Ramos (cell line): ENCODE measurements around the gene TREM1.
"Not testable (repeated sequence)": the region's sequence is repeated elsewhere in the genome, so short reads cannot be mapped to it uniquely, and the experiment has no call there.

ENCODE experiments used
- in situ Hi-C: fragments of 300-500 bp; cut with MboI; formaldehyde crosslinking; loops from one replicate; pipeline ENCODE4 v1.14.3; 2022; ENCODE audit warnings: low sequenced_read_pairs; ENCODE audit not compliant: unreplicated experiment

TREM1 gene

GRCh38 chr6:41266541-41266940, 19.9 kb downstream of the TREM1 start:
- in situ Hi-C loops = no loop called here

- in situ Hi-C loops = no loop called here
Measured at GRCh38 chr6:41263267-41263666, 23.2 kb downstream of the TREM1 start.

GRCh38 chr6:41262401-41262800, 24.1 kb downstream of the TREM1 start:
- in situ Hi-C loops = no loop called here

- in situ Hi-C loops = no loop called here
Measured at GRCh38 chr6:41258196-41258493, 28.3 kb downstream of the TREM1 start.

- in situ Hi-C loops = no loop called here
Measured at GRCh38 chr6:41257369-41258195, 28.9 kb downstream of the TREM1 start.

- in situ Hi-C loops = no loop called here
Measured at GRCh38 chr6:41256383-41256782, 30.1 kb downstream of the TREM1 start.

GRCh38 chr6:41255638-41256246, 30.7 kb downstream of the TREM1 start:
- in situ Hi-C loops = no loop called here

GRCh38 chr6:41255110-41255509, 31.4 kb downstream of the TREM1 start:
- in situ Hi-C loops = no loop called here

- in situ Hi-C loops = no loop called here
Measured at GRCh38 chr6:41252401-41253169, 33.9 kb downstream of the TREM1 start.

GRCh38 chr6:41247882-41248705, 38.4 kb downstream of the TREM1 start:
- in situ Hi-C loops = no loop called here

GRCh38 chr6:41247288-41247865, 39.1 kb downstream of the TREM1 start:
- in situ Hi-C loops = no loop called here

- in situ Hi-C loops = not testable (repeated sequence)
Measured at GRCh38 chr6:41246529-41246928, 40.0 kb downstream of the TREM1 start.

GRCh38 chr6:41239467-41240159, 46.9 kb downstream of the TREM1 start:
- in situ Hi-C loops = no loop called here

GRCh38 chr6:41237128-41237527, 49.4 kb downstream of the TREM1 start:
- in situ Hi-C loops = no loop called here

- in situ Hi-C loops = no loop called here
Measured at GRCh38 chr6:41236276-41236675, 50.2 kb downstream of the TREM1 start.

- in situ Hi-C loops = no loop called here
Measured at GRCh38 chr6:41232667-41233066, 53.8 kb downstream of the TREM1 start.

- in situ Hi-C loops = no loop called here
Measured at GRCh38 chr6:41231246-41231645, 55.2 kb downstream of the TREM1 start.

- in situ Hi-C loops = no loop called here
Measured at GRCh38 chr6:41229721-41230120, 56.8 kb downstream of the TREM1 start.

- in situ Hi-C loops = no loop called here
Measured at GRCh38 chr6:41228616-41229015, 57.9 kb downstream of the TREM1 start.

GRCh38 chr6:41228096-41228495, 58.4 kb downstream of the TREM1 start, which contains the start of gene TREML4:
Gene TREML4, plus strand, starts transcription at chr6:41228349. Its CDS starts 79 bp downstream, at chr6:41228428.
- in situ Hi-C loops = no loop called here
